Right ventricle myocardium inferior (tissue), 1 donor: ENCODE results near the gene ACVRL1. TPM values are rescaled to one million over a fixed set of nuclear protein-coding genes. Genes with fewer than 3 reads are reported as not detected.
A peak's percentile ranks its signal among the peaks of the same experiment; 100 is the strongest.

Experiments
- ATAC-seq: fragments of 200-7000 bp; cut with Tn5 transposase; one replicate; pipeline ENCODE4 v1.9.1; 2020; ENCODE audit warnings: mild to moderate bottlenecking, moderate library complexity
- DNase-seq: peaks from one replicate; pipeline ENCODE4 v3.0.0; 2021; ENCODE audit errors: missing footprints
- intact Hi-C: fragments of 100-400 bp; cut with DNase I; formaldehyde crosslinking; loops from one replicate; pipeline ENCODE4 v1.11.0; 2022
- total RNA-seq: library from RNA; stranded (reverse); fragmentation: NEBNext Ultra II Directional; extraction: Animal tissue kit (Norgen Biotek cat#: 25700); gene quantifications from one replicate; pipeline ENCODE4 v1.2.1, GENCODE V29; 2021
- donor health status: DM: no; HTN: yes; CAD: no; lungs with severe emphysema.

The ACVRL1 gene
- total RNA-seq, 1 donor from 2014 or later, result 49.6 TPM

GRCh38 chr12:51893786-51894185, 13.5 kb upstream of the ACVRL1 start:
- ATAC-seq (no peak), DNase-seq (no peak)
- intact Hi-C loops, result loop anchor here (2.0 kb wide), 1 partner anchor 87 kb away; no protein-coding TSS in a partner anchor

GRCh38 chr12:51895378-51896135, 11.7 kb upstream of the ACVRL1 start:
- peak; percentile 65 for DNase-seq
- ATAC-seq, result no peak
- intact Hi-C loops, result loop anchor here (1.0 to 2.0 kb wide), 2 partner anchors 28 to 85 kb away; no protein-coding TSS in a partner anchor

- ATAC-seq (no peak), DNase-seq (peak; percentile 9)
- intact Hi-C loops, result no loop called here
Observed at GRCh38 chr12:51896236-51896635, 11.1 kb upstream of the ACVRL1 start.

- ATAC-seq (no peak), DNase-seq (peak; percentile 56)
- intact Hi-C loops, result no loop called here
Observed at GRCh38 chr12:51897181-51897580, 10.1 kb upstream of the ACVRL1 start.

- DNase-seq, result no peak
Observed at GRCh38 chr12:51898506-51898905, 8.8 kb upstream of the ACVRL1 start.

GRCh38 chr12:51898937-51899336, 8.4 kb upstream of the ACVRL1 start:
- intact Hi-C loops, result no loop called here
- ATAC-seq, result no peak
- DNase-seq, result peak; percentile 6

More at GRCh38 chr12:51898506-51898905, 8.8 kb upstream of the ACVRL1 start:
- intact Hi-C loops, result no loop called here
- no peak for ATAC-seq

- intact Hi-C loops, result no loop called here
- DNase-seq (peak; percentile 65), ATAC-seq (no peak)
Observed at GRCh38 chr12:51900323-51900889, 6.9 kb upstream of the ACVRL1 start.

GRCh38 chr12:51901121-51901817, 6.0 kb upstream of the ACVRL1 start:
- intact Hi-C loops, result no loop called here
- DNase-seq (no peak), ATAC-seq (no peak)

- ATAC-seq (no peak), DNase-seq (no peak)
- intact Hi-C loops, result no loop called here
Observed at GRCh38 chr12:51901881-51902280, 5.4 kb upstream of the ACVRL1 start.

- peak; percentile 78 for ATAC-seq
- intact Hi-C loops, result no loop called here
- DNase-seq, result peak; percentile 73
Observed at GRCh38 chr12:51904951-51905470, 2.3 kb upstream of the ACVRL1 start.

GRCh38 chr12:51905471-51906429, 1.6 kb upstream of the ACVRL1 start:
- DNase-seq (peak; percentile 90), ATAC-seq (peak; percentile 88)
- intact Hi-C loops, result no loop called here

- intact Hi-C loops, result no loop called here
- ATAC-seq (peak; percentile 8), DNase-seq (peak; percentile 60)
Observed at GRCh38 chr12:51906430-51907082, 748 bp upstream of the ACVRL1 start.

GRCh38 chr12:51907856-51908425, 637 bp downstream of the ACVRL1 start:
- no peak for ATAC-seq
- DNase-seq, result peak; percentile 41
- intact Hi-C loops, result no loop called here

- intact Hi-C loops, result no loop called here
- ATAC-seq (no peak), DNase-seq (peak; percentile 47)
Observed at GRCh38 chr12:51908876-51909592, 1.7 kb downstream of the ACVRL1 start.

- intact Hi-C loops, result no loop called here
- no peak for ATAC-seq
- no peak for DNase-seq
Observed at GRCh38 chr12:51910168-51910567, 2.9 kb downstream of the ACVRL1 start.

GRCh38 chr12:51910691-51911090, 3.4 kb downstream of the ACVRL1 start:
- no peak for ATAC-seq

GRCh38 chr12:51911307-51911706, 4.0 kb downstream of the ACVRL1 start:
- DNase-seq, result peak; percentile 32
- no peak for ATAC-seq
- intact Hi-C loops, result no loop called here

More at GRCh38 chr12:51910691-51911090, 3.4 kb downstream of the ACVRL1 start:
- peak; percentile 57 for DNase-seq
- intact Hi-C loops, result no loop called here
